WTC11 (cell line): ENCODE results near the gene UMODL1.
"Not testable (repeated sequence)": the region's sequence is repeated elsewhere in the genome, so short reads cannot be mapped to it uniquely, and the experiment has no call there.

Experiments
- ATF1 ChIP-seq: sonication (generic); formaldehyde crosslinking; IDR thresholded peaks from 2 replicates; pipeline ENCODE4 v1.8.1; 2023; ENCODE audit warnings: mild to moderate bottlenecking, moderate library complexity, missing genetic modification reagents
- TF ChIP-seq, protein P1 (sequence below): fragments of 200-600 bp; IDR thresholded peaks from 2 replicates; pipeline ENCODE4 v1.8.0; 2022; ENCODE audit warnings: antibody characterized with exemption
- TF ChIP-seq, protein P2 (sequence below): sonication (generic); formaldehyde crosslinking; IDR thresholded peaks from 2 replicates; pipeline ENCODE4 v1.8.1; 2022; ENCODE audit warnings: low read depth, missing genetic modification reagents, borderline replicate concordance
- TF ChIP-seq, protein P3 (sequence below): sonication (generic); formaldehyde crosslinking; IDR thresholded peaks from 2 replicates; pipeline ENCODE4 v1.8.1; 2023; ENCODE audit warnings: mild to moderate bottlenecking, missing genetic modification reagents, moderate library complexity

DNA sequence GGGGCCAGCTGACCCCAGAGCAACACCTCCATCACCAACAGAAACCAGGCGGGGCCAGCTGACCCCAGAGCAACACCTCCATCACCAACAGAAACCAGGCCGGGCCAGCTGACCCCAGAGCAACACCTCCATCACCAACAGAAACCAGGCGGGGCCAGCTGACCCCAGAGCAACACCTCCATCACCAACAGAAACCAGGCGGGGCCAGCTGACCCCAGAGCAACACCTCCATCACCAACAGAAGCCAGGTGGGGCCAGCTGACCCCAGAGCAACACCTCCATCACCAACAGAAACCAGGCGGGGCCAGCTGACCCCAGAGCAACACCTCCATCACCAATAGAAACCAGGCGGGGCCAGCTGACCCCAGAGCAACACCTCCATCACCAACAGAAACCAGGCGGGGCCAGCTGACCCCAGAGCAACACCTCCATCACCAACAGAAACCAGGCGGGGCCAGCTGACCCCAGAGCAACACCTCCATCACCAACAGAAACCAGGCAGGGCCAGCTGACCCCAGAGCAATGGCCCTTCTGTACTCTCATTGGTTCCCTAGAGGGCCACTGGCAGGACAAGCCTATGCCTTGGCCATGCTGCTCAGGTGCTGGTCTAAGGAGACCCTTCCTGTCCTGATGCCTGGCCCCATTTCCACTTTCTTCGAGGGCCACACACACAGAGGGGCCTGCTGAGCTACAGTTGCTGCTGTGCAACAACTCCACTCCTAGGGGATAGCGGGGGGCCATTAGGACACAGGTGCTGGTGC, 7.3 kb downstream of the UMODL1 start:
- TF ChIP-seq, protein P1, sequence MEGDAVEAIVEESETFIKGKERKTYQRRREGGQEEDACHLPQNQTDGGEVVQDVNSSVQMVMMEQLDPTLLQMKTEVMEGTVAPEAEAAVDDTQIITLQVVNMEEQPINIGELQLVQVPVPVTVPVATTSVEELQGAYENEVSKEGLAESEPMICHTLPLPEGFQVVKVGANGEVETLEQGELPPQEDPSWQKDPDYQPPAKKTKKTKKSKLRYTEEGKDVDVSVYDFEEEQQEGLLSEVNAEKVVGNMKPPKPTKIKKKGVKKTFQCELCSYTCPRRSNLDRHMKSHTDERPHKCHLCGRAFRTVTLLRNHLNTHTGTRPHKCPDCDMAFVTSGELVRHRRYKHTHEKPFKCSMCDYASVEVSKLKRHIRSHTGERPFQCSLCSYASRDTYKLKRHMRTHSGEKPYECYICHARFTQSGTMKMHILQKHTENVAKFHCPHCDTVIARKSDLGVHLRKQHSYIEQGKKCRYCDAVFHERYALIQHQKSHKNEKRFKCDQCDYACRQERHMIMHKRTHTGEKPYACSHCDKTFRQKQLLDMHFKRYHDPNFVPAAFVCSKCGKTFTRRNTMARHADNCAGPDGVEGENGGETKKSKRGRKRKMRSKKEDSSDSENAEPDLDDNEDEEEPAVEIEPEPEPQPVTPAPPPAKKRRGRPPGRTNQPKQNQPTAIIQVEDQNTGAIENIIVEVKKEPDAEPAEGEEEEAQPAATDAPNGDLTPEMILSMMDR = not testable (repeated sequence)
- TF ChIP-seq ATF1 (CRISPR knock-in tag) = not testable (repeated sequence)
- TF ChIP-seq, protein P2, sequence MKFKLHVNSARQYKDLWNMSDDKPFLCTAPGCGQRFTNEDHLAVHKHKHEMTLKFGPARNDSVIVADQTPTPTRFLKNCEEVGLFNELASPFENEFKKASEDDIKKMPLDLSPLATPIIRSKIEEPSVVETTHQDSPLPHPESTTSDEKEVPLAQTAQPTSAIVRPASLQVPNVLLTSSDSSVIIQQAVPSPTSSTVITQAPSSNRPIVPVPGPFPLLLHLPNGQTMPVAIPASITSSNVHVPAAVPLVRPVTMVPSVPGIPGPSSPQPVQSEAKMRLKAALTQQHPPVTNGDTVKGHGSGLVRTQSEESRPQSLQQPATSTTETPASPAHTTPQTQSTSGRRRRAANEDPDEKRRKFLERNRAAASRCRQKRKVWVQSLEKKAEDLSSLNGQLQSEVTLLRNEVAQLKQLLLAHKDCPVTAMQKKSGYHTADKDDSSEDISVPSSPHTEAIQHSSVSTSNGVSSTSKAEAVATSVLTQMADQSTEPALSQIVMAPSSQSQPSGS (CRISPR knock-in tag) = not testable (repeated sequence)
- TF ChIP-seq, protein P3, sequence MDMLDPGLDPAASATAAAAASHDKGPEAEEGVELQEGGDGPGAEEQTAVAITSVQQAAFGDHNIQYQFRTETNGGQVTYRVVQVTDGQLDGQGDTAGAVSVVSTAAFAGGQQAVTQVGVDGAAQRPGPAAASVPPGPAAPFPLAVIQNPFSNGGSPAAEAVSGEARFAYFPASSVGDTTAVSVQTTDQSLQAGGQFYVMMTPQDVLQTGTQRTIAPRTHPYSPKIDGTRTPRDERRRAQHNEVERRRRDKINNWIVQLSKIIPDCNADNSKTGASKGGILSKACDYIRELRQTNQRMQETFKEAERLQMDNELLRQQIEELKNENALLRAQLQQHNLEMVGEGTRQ (CRISPR knock-in tag) = not testable (repeated sequence)
